CD8-positive, alpha-beta memory T cell (primary cell): ENCODE results near the gene ST3GAL2. TPM values are rescaled to one million over a fixed set of nuclear protein-coding genes. Genes with fewer than 3 reads are reported as not detected.
A peak's percentile ranks its signal among the peaks of the same experiment; 100 is the strongest.
"Not testable (repeated sequence)": the region's sequence is repeated elsewhere in the genome, so short reads cannot be mapped to it uniquely, and the experiment has no call there.

Experiments used
- CTCF ChIA-PET: fragments of 350-600 bp; sonication (Branson Sonifier 250); formaldehyde crosslinking; loops from one replicate; lab custom pipeline; 2021; ENCODE audit warnings: antibody characterized with exemption; lab: Charles Lee
- POLR2A ChIA-PET: fragments of 350-600 bp; sonication (Branson Sonifier 250); formaldehyde crosslinking; loops from one replicate; lab custom pipeline; 2021; ENCODE audit warnings: antibody characterized with exemption; lab: Charles Lee
- DNase-seq, 5 donors: peaks; one replicate each; pipeline versions ENCODE4 v3.0.0 to v3.0.0-alpha.2; 2020 to 2022; ENCODE audit warnings: mixed read lengths in 1 of 5
- H3K27ac ChIP-seq: one replicate; pipeline ENCODE4 v1.7.0; 2013; ENCODE audit warnings: low read depth, mild to moderate bottlenecking, low read length, moderate library complexity
- H3K27me3 ChIP-seq: 2 replicates; pipeline ENCODE4 v1.7.0; 2013; ENCODE audit warnings: low read length, mild to moderate bottlenecking; ENCODE audit not compliant: insufficient read depth, poor library complexity, severe bottlenecking
- H3K36me3 ChIP-seq: 2 replicates; pipeline ENCODE4 v1.7.0; 2013; ENCODE audit warnings: mild to moderate bottlenecking, low read length, moderate library complexity; ENCODE audit not compliant: insufficient read depth
- H3K4me1 ChIP-seq: 2 replicates; pipeline ENCODE4 v1.7.0; 2013; ENCODE audit warnings: mild to moderate bottlenecking, low read length, moderate library complexity; ENCODE audit not compliant: insufficient read depth
- H3K4me3 ChIP-seq: 2 replicates; pipeline ENCODE4 v1.7.0; 2013; ENCODE audit warnings: mild to moderate bottlenecking, low read length
- H3K9me3 ChIP-seq: 2 replicates; pipeline ENCODE4 v1.7.0; 2013; ENCODE audit warnings: mild to moderate bottlenecking, low read length
- H3K27ac Mint-ChIP-seq, 8 donors: one replicate each; pipeline ENCODE4 v1.8.0; 2020 to 2021; ENCODE audit warnings: mixed read lengths in 8 of 8, mild to moderate bottlenecking in 6 of 8, inconsistent platforms in 3 of 8, moderate library complexity in 3 of 8
- H3K27me3 Mint-ChIP-seq, 2 donors: one replicate each; pipeline ENCODE4 v1.8.0; 2020 to 2021; ENCODE audit warnings: mixed read lengths in 2 of 2, mild to moderate bottlenecking in 1 of 2, moderate library complexity in 1 of 2
- H3K36me3 Mint-ChIP-seq, 3 donors: one replicate each; pipeline ENCODE4 v1.8.0; 2020 to 2021; ENCODE audit warnings: mixed read lengths in 3 of 3, inconsistent platforms in 1 of 3, mild to moderate bottlenecking in 1 of 3
- H3K4me1 Mint-ChIP-seq, 3 donors: one replicate each; pipeline ENCODE4 v1.8.0; 2020 to 2021; ENCODE audit warnings: mixed read lengths in 3 of 3, inconsistent platforms in 1 of 3, mild to moderate bottlenecking in 1 of 3
- H3K4me3 Mint-ChIP-seq, 7 donors: one replicate each; pipeline ENCODE4 v1.8.0; 2020 to 2021; ENCODE audit warnings: mixed read lengths in 7 of 7, mild to moderate bottlenecking in 6 of 7, moderate library complexity in 4 of 7, inconsistent platforms in 2 of 7
- H3K9me3 Mint-ChIP-seq, 5 donors: one replicate each; pipeline ENCODE4 v1.8.0; 2020 to 2022; ENCODE audit warnings: mixed read lengths in 5 of 5, mild to moderate bottlenecking in 3 of 5, moderate library complexity in 2 of 5, inconsistent platforms in 1 of 5
- polyA plus RNA-seq: library from polyadenylated mRNA; unstranded; fragments of 300-500 nt; fragmentation: Illumina TruSeq; gene quantifications from one replicate; pipeline ENCODE4 v1.2.3, GENCODE V29; 2021
- total RNA-seq, 2 experiments: library from RNA; stranded (reverse); gene quantifications; one replicate each; pipeline ENCODE4 v1.2.3, GENCODE V29; 2021

The ST3GAL2 gene
- total and polyA plus RNA-seq, 3 experiments from 2014 or later: 20.1 to 24.8 (median 24.2) TPM

GRCh38 chr16:70374213-70374612 is 64.7 kb downstream of the ST3GAL2 start:
- H3K4me3 ChIP-seq: no peak overlapping the region
- Mint-ChIP-seq H3K4me3 (no peak overlapping the region), H3K27ac (peak overlapping the region in 3 of 8 donors; percentile 8 to 23 (median 17)), H3K36me3 (peaks cover 0 to 64% (median 5%) of the 10 kb centered on the region in 3 donors), H3K4me1 (peaks cover 10 to 22% (median 12%) of the 10 kb centered on the region in 3 donors), H3K27me3 (no peaks in the 10 kb centered on the region), H3K9me3 (no peaks in the 10 kb centered on the region)
- POLR2A ChIA-PET: interaction anchor here (0.6 to 0.8 kb wide), 2 partner anchors 307 to 421 kb away, joined by 3 to 4 read pairs; no protein-coding TSS in a partner anchor
- H3K36me3 ChIP-seq: peaks cover 16% of the 10 kb centered on the region
- peaks cover 8% of the 10 kb centered on the region for H3K4me1 ChIP-seq
- no peak overlapping the region for H3K27ac ChIP-seq
- no peaks in the 10 kb centered on the region for H3K9me3 ChIP-seq
- no peaks in the 10 kb centered on the region for H3K27me3 ChIP-seq
- no peak for DNase-seq
- CTCF ChIA-PET: interaction anchor here (1.5 kb wide), 1 partner anchor 80 kb away, joined by 4 read pairs; the partner anchor contains the start of gene FCSK

DNA sequence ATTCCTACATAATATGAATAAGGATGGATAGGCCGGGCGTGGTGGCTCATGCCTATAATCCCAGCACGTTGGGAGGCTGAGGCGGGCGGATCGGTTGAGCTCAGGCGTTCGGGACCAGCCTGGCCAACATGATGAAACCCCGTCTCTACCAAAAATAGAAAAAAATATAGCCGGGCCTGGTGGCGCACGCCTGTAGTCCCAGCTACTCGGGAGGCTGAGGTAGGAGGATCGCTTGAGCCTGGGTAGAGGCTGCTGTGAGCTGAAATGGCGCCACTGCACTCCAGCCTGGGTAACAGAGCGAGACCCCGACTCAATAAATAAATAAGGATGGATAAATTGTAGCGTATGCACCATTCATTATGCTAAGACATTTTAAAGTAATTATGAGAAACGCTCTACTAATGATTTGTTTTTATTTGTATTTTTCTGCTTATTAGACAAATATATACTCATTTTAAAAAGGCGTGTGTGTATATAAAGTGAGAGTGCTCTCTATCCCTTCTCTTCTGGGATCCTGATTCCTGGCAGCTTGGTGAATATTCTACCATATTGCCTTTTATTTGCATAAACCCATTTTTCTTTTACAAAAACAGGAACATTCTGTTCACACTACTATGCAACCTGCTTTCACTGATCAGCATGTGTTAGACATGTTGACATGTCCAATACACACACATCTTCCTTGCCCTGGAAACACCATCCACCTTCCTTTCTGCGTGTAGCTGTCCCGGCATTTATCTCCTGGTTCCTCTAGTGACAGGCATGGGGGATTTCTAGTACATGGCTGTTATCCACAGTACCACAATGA is 65.8 kb downstream of the ST3GAL2 start:
- Histone ChIP-seq H3K36me3 (peaks cover 19% of the 10 kb centered on the region), H3K27ac (no peak overlapping the region), H3K9me3 (no peaks in the 10 kb centered on the region), H3K4me1 (peaks cover 5% of the 10 kb centered on the region), H3K27me3 (no peaks in the 10 kb centered on the region), H3K4me3 (no peak overlapping the region)
- POLR2A ChIA-PET: interaction anchor here (1.1 kb wide), 1 partner anchor 8 kb away, joined by 4 read pairs; no protein-coding TSS in a partner anchor
- no peak for DNase-seq
- Mint-ChIP-seq H3K4me3 (peak overlapping the region in 1 of 7 donors; percentile 39), H3K27me3 (no peaks in the 10 kb centered on the region), H3K27ac (peak overlapping the region in 5 of 8 donors; percentile 19 to 76 (median 58)), H3K36me3 (peaks cover 0 to 68% (median 5%) of the 10 kb centered on the region in 3 donors), H3K9me3 (no peaks in the 10 kb centered on the region), H3K4me1 (peaks cover 9 to 18% (median 10%) of the 10 kb centered on the region in 3 donors)
- CTCF ChIA-PET: interaction anchor here (0.7 to 1.5 kb wide), 5 partner anchors 12 to 161 kb away, joined by 3 to 4 read pairs (median 3); partner anchors contain the start of gene FCSK

DNA sequence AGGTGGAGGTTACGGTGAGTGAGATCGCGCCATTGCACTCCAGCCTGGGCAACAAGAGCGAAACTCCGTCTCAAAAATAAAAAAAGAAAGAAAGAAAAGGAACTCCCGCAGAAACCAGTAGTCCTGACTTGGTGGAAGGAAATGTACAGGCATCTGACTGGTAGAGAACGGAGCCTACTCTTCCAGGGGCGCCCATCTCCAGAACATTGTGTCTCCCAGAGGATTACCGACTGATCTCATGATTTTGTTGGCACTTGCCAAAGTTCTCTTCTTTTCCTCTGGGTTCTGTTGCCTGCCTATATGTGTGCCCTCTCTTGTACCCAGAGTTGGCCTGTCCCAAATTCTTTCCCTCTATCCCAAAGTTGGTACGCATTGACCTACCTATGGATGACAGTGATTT is 68.0 kb downstream of the ST3GAL2 start:
- no peak overlapping the region for H3K4me3 Mint-ChIP-seq
- POLR2A ChIA-PET: no interaction called here
- H3K4me1 ChIP-seq: peaks cover 5% of the 10 kb centered on the region
- no peaks in the 10 kb centered on the region for H3K9me3 ChIP-seq
- H3K4me3 ChIP-seq: no peak overlapping the region
- H3K9me3 Mint-ChIP-seq: no peaks in the 10 kb centered on the region
- H3K27me3 Mint-ChIP-seq: no peaks in the 10 kb centered on the region
- no peaks in the 10 kb centered on the region for H3K27me3 ChIP-seq
- no peak for DNase-seq
- peaks cover 26% of the 10 kb centered on the region for H3K36me3 ChIP-seq
- peaks cover 5 to 10% (median 5%) of the 10 kb centered on the region in 3 donors for H3K4me1 Mint-ChIP-seq
- CTCF ChIA-PET: interaction anchor here (1.9 kb wide), 1 partner anchor 84 kb away, joined by 10 read pairs; the partner anchor contains the start of gene FCSK
- H3K27ac Mint-ChIP-seq: peak overlapping the region in 4 of 8 donors; percentile 29 to 77 (median 51)
- H3K36me3 Mint-ChIP-seq: peaks cover 0 to 79% (median 11%) of the 10 kb centered on the region in 3 donors
- H3K27ac ChIP-seq: no peak overlapping the region

DNA sequence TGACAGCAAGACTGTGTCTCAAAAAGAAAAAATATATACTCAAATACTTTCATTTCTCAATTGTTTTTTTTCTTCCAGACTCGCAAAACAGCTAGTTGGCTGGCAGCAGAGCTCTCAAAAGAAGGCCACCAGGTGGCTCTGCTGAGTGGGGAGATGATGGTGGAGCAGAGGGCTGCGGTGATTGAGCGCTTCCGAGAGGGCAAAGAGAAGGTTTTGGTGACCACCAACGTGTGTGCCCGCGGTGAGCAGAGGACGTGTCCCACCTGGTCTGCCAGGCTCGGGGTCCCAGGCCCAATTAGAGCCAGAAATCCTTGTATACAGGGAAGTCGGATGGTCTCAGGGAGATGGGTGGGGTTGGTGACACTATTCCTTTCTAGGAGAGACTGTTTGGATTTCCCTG is 68.8 kb downstream of the ST3GAL2 start:
- POLR2A ChIA-PET: interaction anchor here (1.1 kb wide), 1 partner anchor 83 kb away, joined by 4 read pairs; no protein-coding TSS in a partner anchor
- CTCF ChIA-PET: interaction anchor here (0.8 to 1.9 kb wide), 9 partner anchors 9 to 283 kb away, joined by 3 to 10 read pairs (median 3); partner anchors contain the start of gene FCSK
- DNase-seq: peak; percentile 17 to 62 (median 34)
- peak overlapping the region in 6 of 8 donors; percentile 10 to 84 (median 60) for H3K27ac Mint-ChIP-seq
- H3K9me3 Mint-ChIP-seq, H3K9me3 ChIP-seq, H3K27me3 Mint-ChIP-seq, H3K4me1 Mint-ChIP-seq, H3K4me1 ChIP-seq, H3K27ac ChIP-seq, H3K4me3 ChIP-seq, H3K27me3 ChIP-seq: not testable (repeated sequence)
- H3K36me3 ChIP-seq: peaks cover 27% of the 10 kb centered on the region
- peaks cover 0 to 79% (median 11%) of the 10 kb centered on the region in 3 donors for H3K36me3 Mint-ChIP-seq
- peak overlapping the region in 1 of 7 donors; percentile 24 for H3K4me3 Mint-ChIP-seq

DNA sequence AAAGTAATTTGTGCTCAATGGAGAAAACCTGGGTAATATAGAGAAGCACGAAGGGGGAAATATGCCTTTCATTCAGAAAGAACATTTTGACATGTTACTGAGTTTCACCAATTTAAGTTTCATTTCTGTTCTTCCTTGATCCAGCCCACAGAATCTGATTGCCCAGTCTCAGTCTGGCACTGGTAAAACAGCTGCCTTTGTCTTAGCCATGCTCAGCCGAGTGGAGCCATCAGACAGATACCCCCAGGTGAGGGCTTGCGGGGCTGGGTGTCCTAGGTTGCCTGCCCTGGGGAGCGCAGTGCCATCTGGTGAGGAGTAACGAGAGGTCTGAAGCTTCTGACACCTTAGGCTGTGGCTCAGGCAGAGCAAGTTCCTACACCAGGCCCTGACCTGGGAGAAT is 74.5 kb downstream of the ST3GAL2 start:
- Mint-ChIP-seq H3K9me3 (no peaks in the 10 kb centered on the region), H3K27me3 (no peaks in the 10 kb centered on the region), H3K27ac (peak overlapping the region in 1 of 8 donors; percentile 50), H3K4me1 (no peaks in the 10 kb centered on the region), H3K36me3 (peaks cover 0 to 79% (median 12%) of the 10 kb centered on the region in 3 donors), H3K4me3 (no peak overlapping the region)
- H3K36me3 ChIP-seq: peaks cover 50% of the 10 kb centered on the region
- DNase-seq: no peak
- H3K4me1 ChIP-seq: no peaks in the 10 kb centered on the region
- POLR2A ChIA-PET: no interaction called here
- CTCF ChIA-PET: interaction anchor here (1.0 kb wide), 1 partner anchor 12 kb away, joined by 3 read pairs; no protein-coding TSS in a partner anchor
- no peaks in the 10 kb centered on the region for H3K9me3 ChIP-seq
- no peaks in the 10 kb centered on the region for H3K27me3 ChIP-seq
- no peak overlapping the region for H3K4me3 ChIP-seq
- H3K27ac ChIP-seq: no peak overlapping the region

DNA sequence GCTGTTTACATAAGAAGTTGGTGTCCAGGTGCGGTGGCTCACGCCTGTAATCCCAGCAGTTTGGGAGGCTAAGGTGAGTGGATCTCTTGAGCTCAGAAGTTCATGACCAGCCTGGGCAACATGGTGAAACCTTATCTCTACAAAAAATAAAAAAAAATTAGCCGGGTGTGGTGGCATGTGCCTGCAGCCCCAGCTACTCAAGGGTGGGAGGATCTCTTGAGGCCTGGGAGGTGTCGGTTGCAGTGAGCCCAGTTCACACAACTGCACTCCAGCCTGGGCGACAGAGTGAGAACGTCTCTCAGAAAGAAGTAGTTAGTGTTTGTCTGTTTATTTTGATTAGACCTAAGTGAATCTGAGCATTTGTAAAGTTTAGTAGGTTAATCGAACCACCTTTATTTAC is 79.3 kb downstream of the ST3GAL2 start:
- peaks cover 0 to 2% (median 0%) of the 10 kb centered on the region in 3 donors for H3K4me1 Mint-ChIP-seq
- H3K4me3 Mint-ChIP-seq: no peak overlapping the region
- no peaks in the 10 kb centered on the region for H3K27me3 Mint-ChIP-seq
- H3K27ac ChIP-seq: no peak overlapping the region
- H3K36me3 Mint-ChIP-seq: peaks cover 0 to 69% (median 14%) of the 10 kb centered on the region in 3 donors
- H3K27ac Mint-ChIP-seq: peak overlapping the region in 1 of 8 donors; percentile 75
- H3K9me3 Mint-ChIP-seq: no peaks in the 10 kb centered on the region
- CTCF ChIA-PET: interaction anchor here (1.9 kb wide), 1 partner anchor 13 kb away, joined by 6 read pairs; the partner anchor contains the start of gene DDX19A
- no peaks in the 10 kb centered on the region for H3K27me3 ChIP-seq
- POLR2A ChIA-PET: interaction anchor here (0.8 kb wide), 1 partner anchor 21 kb away, joined by 3 read pairs; no protein-coding TSS in a partner anchor
- no peak overlapping the region for H3K4me3 ChIP-seq
- H3K36me3 ChIP-seq: peaks cover 47% of the 10 kb centered on the region
- no peaks in the 10 kb centered on the region for H3K4me1 ChIP-seq
- DNase-seq: no peak
- H3K9me3 ChIP-seq: no peaks in the 10 kb centered on the region

DNA sequence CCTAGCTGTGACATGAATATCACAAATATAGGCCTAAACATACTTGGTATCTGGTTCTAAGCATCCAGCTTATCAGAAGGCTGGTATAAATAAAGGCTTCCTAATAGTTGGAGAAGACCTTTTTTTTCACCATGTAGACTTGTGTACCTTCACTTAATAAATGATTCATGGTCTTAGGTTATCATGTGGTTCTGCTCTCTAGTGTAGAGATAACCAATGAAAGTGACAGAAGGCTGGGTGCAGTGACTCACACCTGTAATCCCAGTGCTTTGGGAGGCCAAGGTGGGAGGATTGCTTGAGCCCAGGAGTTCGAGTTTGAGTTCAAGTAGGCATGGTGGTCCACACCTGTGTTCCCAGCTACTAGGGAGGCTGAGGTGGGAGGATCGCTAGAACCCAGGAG is 89.1 kb downstream of the ST3GAL2 start:
- POLR2A ChIA-PET: no interaction called here
- Histone ChIP-seq H3K27me3 (no peaks in the 10 kb centered on the region), H3K4me1 (peaks cover 19% of the 10 kb centered on the region), H3K4me3 (no peak overlapping the region), H3K9me3 (no peaks in the 10 kb centered on the region), H3K36me3 (no peaks in the 10 kb centered on the region), H3K27ac (no peak overlapping the region)
- Mint-ChIP-seq H3K27ac (peak overlapping the region in 7 of 8 donors; percentile 5 to 99 (median 65)), H3K4me3 (peak overlapping the region in 2 of 7 donors; percentile 61 to 74), H3K36me3 (peaks cover 0 to 46% (median 11%) of the 10 kb centered on the region in 3 donors), H3K4me1 (peaks cover 25 to 46% (median 35%) of the 10 kb centered on the region in 3 donors), H3K9me3 (no peaks in the 10 kb centered on the region), H3K27me3 (peaks cover 0 to 4% of the 10 kb centered on the region in 2 donors)
- no peak for DNase-seq
- CTCF ChIA-PET: no interaction called here
